Activated T-helper 2 cell treated with anti-CD3 and anti-CD28 coated beads, Interferon-gamma antibody, Interleukin-2, Interleukin-4, amounts not matched to agents 10 μg/mL and 5 μg/mL and 100 μg/mL, durations not matched to agents 14 hours and 24 hours and 36 hours (primary cell): Measurements from ENCODE around the gene METTL15. TPM values are rescaled to one million over a fixed set of nuclear protein-coding genes. Genes with fewer than 3 reads are reported as not detected.
"Not testable (repeated sequence)": the region's sequence is repeated elsewhere in the genome, so short reads cannot be mapped to it uniquely, and the experiment has no call there.

Source experiments
- DNase-seq: peaks from one replicate; pipeline ENCODE4 v3.0.0; 2021; ENCODE audit warnings: low spot score
- H3K27ac Mint-ChIP-seq: one replicate; pipeline ENCODE4 v1.8.0; 2021; ENCODE audit warnings: mixed read lengths
- H3K27me3 Mint-ChIP-seq: one replicate; pipeline ENCODE4 v1.8.0; 2021; ENCODE audit warnings: low read depth, mixed read lengths
- H3K36me3 Mint-ChIP-seq: one replicate; pipeline ENCODE4 v1.8.0; 2021; ENCODE audit warnings: low read depth, mixed read lengths
- H3K4me1 Mint-ChIP-seq: one replicate; pipeline ENCODE4 v1.8.0; 2021; ENCODE audit warnings: low read depth, mixed read lengths
- H3K4me3 Mint-ChIP-seq: one replicate; pipeline ENCODE4 v1.8.0; 2021; ENCODE audit warnings: low read depth, mild to moderate bottlenecking, moderate library complexity, mixed read lengths
- H3K9me3 Mint-ChIP-seq: one replicate; pipeline ENCODE4 v1.8.0; 2021; ENCODE audit warnings: mixed read lengths
- intact Hi-C: fragments of 100-400 bp; cut with micrococcal nuclease; formaldehyde crosslinking; loops from one replicate; pipeline ENCODE4 v1.15.1; 2023
- total RNA-seq: library from RNA; stranded (reverse); gene quantifications from 2 replicates; pipeline ENCODE4 v1.2.3, GENCODE V29; 2022

The METTL15 gene
- total RNA-seq, 1 donor from 2014 or later, result 17.4 TPM

DNA sequence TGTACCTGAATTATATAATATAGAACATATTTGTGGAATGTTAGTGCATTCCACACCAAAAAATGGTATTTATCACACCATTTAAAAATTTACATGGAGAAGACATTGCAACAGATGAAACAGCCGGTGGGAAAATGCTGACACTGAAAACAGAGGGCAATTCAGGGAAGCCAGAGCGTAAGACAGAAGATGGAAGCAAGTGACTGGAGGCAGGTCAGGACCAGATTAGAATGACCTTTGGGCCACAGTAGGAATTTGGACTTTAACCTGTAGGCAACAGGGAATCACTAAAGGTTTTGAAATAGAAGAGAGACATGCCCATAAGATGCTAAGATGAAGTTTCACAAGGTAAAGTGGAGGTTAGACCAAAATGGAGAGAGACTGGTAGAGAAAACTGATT is 60.5 kb downstream of the METTL15 start:
- Mint-ChIP-seq H3K36me3 (peaks cover 10% of the 10 kb centered on the region), H3K27ac (no peak overlapping the region), H3K27me3 (no peaks in the 10 kb centered on the region), H3K4me3 (no peak overlapping the region), H3K9me3 (peaks cover 6% of the 10 kb centered on the region), H3K4me1 (peaks cover 6% of the 10 kb centered on the region)
- intact Hi-C loops, result no loop called here
- no peak for DNase-seq

DNA sequence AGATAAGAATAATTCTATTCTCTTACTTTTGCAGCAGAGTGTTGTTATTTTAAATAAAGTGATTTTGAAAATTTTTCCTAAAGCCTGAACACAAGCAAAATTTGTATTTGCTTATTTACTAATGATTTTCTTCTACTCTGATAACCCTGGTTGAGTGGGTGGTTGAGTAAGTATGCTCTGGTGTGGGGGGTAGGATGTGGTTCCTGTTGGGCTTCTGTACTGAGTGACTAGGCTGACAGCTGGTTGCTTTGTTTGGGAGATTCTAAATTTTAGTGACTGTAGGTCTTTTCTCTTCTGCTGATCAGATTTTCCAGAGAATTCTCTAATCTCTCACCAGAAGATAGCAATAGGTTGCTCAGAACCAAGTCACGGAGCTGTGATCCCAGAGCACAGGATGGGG is 61.6 kb downstream of the METTL15 start:
- peaks cover 6% of the 10 kb centered on the region for H3K9me3 Mint-ChIP-seq
- H3K27ac Mint-ChIP-seq, result no peak overlapping the region
- no peaks in the 10 kb centered on the region for H3K27me3 Mint-ChIP-seq
- no peak for DNase-seq
- H3K4me3 Mint-ChIP-seq, result no peak overlapping the region
- H3K36me3 Mint-ChIP-seq, result peaks cover 14% of the 10 kb centered on the region
- H3K4me1 Mint-ChIP-seq, result peaks cover 6% of the 10 kb centered on the region
- intact Hi-C loops, result no loop called here

DNA sequence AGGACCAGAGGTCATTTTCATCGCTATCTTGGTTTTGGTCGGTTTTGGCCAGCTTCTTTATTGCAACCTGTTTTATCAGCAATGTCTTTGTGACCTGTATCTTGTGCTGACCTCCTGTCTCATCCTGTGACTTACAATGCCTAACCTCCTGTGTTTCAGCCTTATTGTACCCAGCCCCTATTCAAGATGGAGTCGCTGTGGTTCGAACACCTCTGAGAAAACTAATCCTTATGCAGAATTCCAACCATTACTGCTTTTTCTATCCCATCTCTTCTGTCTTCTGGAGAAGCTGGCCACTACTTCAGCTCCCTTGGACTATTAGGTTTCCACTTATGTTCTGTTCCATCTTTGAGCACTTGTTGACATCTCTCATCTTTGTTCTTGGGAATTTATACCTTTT is 62.6 kb downstream of the METTL15 start:
- Mint-ChIP-seq H3K27me3 (no peaks in the 10 kb centered on the region), H3K4me3 (no peak overlapping the region), H3K36me3 (peaks cover 18% of the 10 kb centered on the region), H3K9me3 (peaks cover 8% of the 10 kb centered on the region), H3K4me1 (peaks cover 6% of the 10 kb centered on the region), H3K27ac (no peak overlapping the region)
- intact Hi-C loops, result no loop called here
- DNase-seq, result no peak

DNA sequence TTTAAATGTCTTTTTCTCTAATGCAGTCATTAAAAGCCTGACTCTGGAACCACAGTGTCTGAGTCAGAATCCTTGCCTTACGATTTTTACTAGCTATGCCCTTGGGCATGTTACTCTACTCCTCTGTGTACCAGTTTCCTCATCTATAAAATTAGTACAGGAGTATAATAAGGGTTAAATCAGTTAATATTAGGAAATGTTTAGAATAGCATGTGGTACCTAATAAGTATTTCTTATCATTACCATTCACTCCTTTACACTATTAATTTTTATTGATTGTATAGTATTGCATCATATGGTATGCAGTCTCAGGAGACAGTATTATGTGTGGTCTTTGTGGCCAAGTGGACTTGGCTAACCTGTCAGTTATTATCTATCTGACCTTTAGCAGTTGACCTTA is 68.2 kb downstream of the METTL15 start:
- no peak for DNase-seq
- Mint-ChIP-seq H3K4me3 (no peak overlapping the region), H3K36me3 (peaks cover 16% of the 10 kb centered on the region), H3K27ac (no peak overlapping the region), H3K4me1 (no peaks in the 10 kb centered on the region), H3K27me3 (no peaks in the 10 kb centered on the region), H3K9me3 (peaks cover 5% of the 10 kb centered on the region)
- intact Hi-C loops, result no loop called here

DNA sequence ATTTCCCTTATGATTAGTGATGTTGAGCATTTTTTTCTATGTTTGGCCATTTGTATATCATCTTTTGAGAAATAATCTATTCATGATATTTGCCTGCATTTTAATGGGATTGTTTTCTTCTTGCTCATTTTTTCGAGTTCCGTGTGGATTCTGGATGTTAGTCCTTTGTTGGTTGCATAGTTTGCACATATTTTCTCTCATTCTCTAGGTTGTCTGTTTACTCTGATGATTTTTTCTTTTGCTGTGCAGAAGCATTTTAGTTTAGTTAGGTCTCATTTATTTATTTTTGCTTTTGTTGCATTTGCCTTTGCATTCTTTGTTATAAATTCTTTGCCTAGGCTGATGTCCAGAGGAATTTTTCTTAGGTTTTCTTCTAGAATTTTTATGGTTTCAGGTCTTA is 87.3 kb downstream of the METTL15 start:
- peaks cover 4% of the 10 kb centered on the region for H3K9me3 Mint-ChIP-seq
- no peaks in the 10 kb centered on the region for H3K27me3 Mint-ChIP-seq
- H3K4me3 Mint-ChIP-seq, result no peak overlapping the region
- no peak for DNase-seq
- no peak overlapping the region for H3K27ac Mint-ChIP-seq
- intact Hi-C loops, result no loop called here
- H3K36me3 Mint-ChIP-seq, result peaks cover 18% of the 10 kb centered on the region
- no peaks in the 10 kb centered on the region for H3K4me1 Mint-ChIP-seq

DNA sequence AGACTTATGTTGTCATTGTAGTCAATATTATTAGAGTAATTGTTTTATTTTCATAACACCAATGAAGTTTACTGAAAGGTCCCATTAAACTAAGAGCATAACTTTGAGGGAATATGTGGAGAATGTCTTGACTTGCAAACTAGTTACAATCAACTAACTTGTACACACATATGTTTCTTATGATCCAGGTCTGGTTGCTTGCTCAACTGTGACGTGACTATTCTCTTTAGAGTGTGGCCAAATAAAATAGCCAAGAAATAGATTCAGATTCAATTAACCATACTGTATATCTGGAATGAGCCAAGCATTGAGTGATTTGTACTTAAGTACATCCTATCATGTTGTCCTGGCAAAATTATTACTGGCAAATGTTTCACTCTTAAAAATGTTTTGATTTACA is 101.7 kb downstream of the METTL15 start:
- Mint-ChIP-seq H3K27me3 (no peaks in the 10 kb centered on the region), H3K27ac (no peak overlapping the region), H3K4me3 (no peak overlapping the region), H3K4me1 (no peaks in the 10 kb centered on the region), H3K36me3 (peaks cover 21% of the 10 kb centered on the region), H3K9me3 (peaks cover 2% of the 10 kb centered on the region)
- intact Hi-C loops, result no loop called here
- no peak for DNase-seq

DNA sequence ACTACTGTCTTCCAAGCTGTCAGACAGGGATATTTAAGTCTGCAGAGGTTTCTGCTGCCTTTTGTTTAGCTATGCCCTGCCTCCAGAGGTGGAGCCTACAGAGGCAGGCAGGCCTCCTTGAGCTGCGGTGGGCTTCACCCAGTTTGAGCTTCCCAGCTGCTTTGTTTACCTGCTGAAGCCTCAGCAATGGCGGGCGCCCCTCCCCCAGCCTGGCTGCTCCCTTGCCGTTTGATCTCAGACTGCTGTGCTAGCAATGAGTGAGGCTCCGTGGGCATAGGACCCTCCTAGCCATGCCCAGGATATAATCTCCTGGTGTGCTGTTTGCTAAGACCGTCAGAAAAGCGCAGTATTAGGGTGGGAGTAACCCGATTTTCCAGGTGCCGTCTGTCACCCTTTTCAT is 113.9 kb downstream of the METTL15 start:
- H3K9me3 Mint-ChIP-seq, result peaks cover 14% of the 10 kb centered on the region
- H3K27ac Mint-ChIP-seq, DNase-seq, H3K27me3 Mint-ChIP-seq, H3K36me3 Mint-ChIP-seq, H3K4me3 Mint-ChIP-seq, H3K4me1 Mint-ChIP-seq, intact Hi-C loops: not testable (repeated sequence)

DNA sequence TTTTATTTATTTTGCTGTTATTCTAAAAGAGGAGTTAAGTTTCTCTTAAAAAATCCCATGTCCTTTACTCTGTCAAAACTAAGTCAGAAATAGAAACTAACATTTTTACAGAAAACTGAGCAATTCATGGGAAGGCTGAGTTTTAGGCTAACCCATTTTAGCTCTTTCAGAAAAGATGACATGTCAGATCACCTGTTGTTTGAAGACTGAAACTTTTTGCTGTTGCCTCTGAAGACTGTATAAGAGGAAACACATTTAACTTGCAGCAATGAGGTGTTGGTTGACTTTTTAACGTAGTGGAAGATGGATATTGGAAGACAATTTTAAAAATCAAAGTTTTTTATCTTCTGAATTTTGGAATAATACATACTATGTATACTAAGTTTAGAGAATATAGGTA is 115.4 kb downstream of the METTL15 start:
- no peak for DNase-seq
- intact Hi-C loops, result no loop called here
- Mint-ChIP-seq H3K27ac (no peak overlapping the region), H3K9me3 (peaks cover 7% of the 10 kb centered on the region), H3K4me3 (no peak overlapping the region), H3K36me3 (peaks cover 4% of the 10 kb centered on the region), H3K27me3 (no peaks in the 10 kb centered on the region), H3K4me1 (peaks cover 6% of the 10 kb centered on the region)

DNA sequence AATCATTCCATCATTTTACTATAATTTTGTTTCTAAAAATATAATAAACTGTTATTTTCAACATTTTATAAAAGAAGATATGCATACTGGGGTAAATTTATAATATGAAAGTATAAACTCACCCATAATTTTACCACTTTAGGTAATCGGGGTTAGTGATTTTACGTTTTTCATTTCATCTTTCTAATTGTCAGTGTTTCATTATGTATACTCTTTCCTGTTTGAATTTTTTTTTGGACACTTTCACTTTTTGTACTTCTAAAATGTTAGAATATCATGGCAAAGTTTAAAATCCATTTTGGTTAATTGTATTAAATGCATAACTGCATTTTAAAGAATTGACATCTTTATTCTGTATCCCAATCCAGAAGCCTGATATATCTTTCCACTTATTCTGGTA is 115.8 kb downstream of the METTL15 start:
- H3K36me3 Mint-ChIP-seq, result peaks cover 4% of the 10 kb centered on the region
- H3K4me1 Mint-ChIP-seq, result peaks cover 6% of the 10 kb centered on the region
- no peak for DNase-seq
- H3K27me3 Mint-ChIP-seq, result no peaks in the 10 kb centered on the region
- no peak overlapping the region for H3K27ac Mint-ChIP-seq
- H3K9me3 Mint-ChIP-seq, result peaks cover 7% of the 10 kb centered on the region
- H3K4me3 Mint-ChIP-seq, result no peak overlapping the region
- intact Hi-C loops, result no loop called here

DNA sequence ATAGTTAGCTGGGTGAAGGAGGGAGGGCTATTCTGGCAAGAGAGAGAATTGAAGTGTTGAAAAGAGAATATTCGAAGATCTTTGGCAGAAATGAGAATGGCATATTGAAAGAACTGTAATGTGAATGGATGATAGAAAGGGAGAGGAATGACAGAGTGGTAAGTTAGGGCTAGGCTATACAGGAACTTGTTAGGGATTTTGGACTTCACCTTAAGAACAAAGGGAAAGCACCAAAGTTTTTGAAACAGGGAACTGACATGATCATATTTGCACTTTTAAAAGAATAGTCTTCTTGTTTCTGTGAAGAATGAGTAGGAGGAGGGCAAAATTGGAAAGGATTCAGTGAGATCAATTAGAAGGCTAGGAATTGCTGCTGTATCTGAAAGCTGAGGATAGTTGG is 119.3 kb downstream of the METTL15 start:
- no peak overlapping the region for H3K4me3 Mint-ChIP-seq
- H3K4me1 Mint-ChIP-seq, result peaks cover 6% of the 10 kb centered on the region
- no peak for DNase-seq
- intact Hi-C loops, result no loop called here
- no peaks in the 10 kb centered on the region for H3K36me3 Mint-ChIP-seq
- H3K27me3 Mint-ChIP-seq, result no peaks in the 10 kb centered on the region
- H3K27ac Mint-ChIP-seq, result no peak overlapping the region
- H3K9me3 Mint-ChIP-seq, result no peaks in the 10 kb centered on the region

DNA sequence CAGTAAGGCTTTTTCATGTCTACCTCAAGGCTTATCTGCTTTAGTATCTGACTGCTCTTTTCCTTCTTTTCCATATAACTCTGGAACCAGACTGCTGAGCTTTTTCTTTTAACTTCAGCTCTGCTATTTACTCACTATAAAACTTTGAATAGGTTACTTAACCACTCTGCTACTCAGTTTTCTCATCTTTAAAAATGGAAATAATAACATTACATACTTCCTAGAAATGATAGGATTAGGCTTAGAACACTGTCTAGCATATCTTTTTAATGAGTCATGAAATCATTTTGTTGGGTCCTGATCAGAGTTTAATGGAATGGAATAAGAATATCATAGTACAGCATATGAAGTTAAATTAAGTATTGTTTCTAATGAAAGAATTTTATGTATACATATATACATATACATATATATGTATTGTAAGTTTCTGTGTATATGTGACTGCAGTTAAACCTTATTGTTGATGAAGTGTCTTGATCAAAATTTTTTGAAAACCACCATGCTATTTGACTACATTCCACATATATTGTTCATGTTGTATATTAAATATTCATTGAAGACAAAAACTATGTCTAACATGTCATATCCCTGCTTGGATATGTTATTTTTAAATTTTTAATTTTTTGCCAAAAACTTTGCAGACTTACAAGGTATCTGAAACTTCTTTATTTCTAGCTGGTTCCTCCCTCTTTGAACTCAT is 120.2 kb downstream of the METTL15 start:
- H3K27ac Mint-ChIP-seq, result no peak overlapping the region
- H3K9me3 Mint-ChIP-seq, result no peaks in the 10 kb centered on the region
- no peak overlapping the region for H3K4me3 Mint-ChIP-seq
- intact Hi-C loops, result no loop called here
- peaks cover 6% of the 10 kb centered on the region for H3K4me1 Mint-ChIP-seq
- DNase-seq, result no peak
- no peaks in the 10 kb centered on the region for H3K36me3 Mint-ChIP-seq
- H3K27me3 Mint-ChIP-seq, result no peaks in the 10 kb centered on the region

DNA sequence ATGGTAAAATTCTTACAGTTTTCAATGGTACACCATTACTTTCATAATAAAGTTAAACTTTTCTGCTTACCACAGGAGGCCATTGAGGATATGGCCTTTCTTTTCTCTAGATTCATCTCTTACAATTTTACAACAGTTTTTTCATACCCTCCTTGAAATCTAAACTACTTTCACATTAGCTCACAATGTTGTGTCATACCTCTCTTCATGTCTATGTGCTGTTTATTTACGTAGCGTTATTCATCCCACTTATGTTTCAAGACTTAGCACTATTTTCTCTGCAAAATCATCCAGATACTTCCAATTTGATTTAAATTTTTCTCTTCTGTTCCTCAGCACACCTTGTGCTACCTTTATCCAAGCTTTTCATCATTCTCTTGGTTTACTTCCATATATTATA is 123.3 kb downstream of the METTL15 start:
- no peak overlapping the region for H3K27ac Mint-ChIP-seq
- H3K4me3 Mint-ChIP-seq, result no peak overlapping the region
- H3K36me3 Mint-ChIP-seq, result peaks cover 1% of the 10 kb centered on the region
- no peaks in the 10 kb centered on the region for H3K27me3 Mint-ChIP-seq
- DNase-seq, result no peak
- H3K4me1 Mint-ChIP-seq, result peaks cover 3% of the 10 kb centered on the region
- no peaks in the 10 kb centered on the region for H3K9me3 Mint-ChIP-seq
- intact Hi-C loops, result no loop called here

DNA sequence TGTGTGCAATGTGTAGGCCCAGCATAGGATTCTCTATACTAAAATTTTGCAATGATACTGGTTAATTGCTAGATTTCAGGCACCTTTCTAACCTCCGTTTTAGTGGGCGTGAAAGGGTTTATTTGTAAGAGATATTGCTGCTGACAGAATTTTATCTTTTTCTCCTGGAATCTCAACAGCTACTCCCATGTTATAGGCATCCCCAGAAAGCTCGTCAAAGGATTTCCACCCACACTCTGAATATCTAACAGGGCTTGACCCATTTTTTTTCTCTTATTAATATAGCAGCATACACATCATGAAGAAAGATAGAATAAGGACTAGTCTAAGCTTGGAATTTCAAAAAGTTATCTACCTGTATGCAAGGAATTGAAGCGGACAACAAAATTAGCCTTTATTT is 124.5 kb downstream of the METTL15 start:
- peaks cover 4% of the 10 kb centered on the region for H3K36me3 Mint-ChIP-seq
- no peaks in the 10 kb centered on the region for H3K27me3 Mint-ChIP-seq
- DNase-seq, result no peak
- H3K27ac Mint-ChIP-seq, result no peak overlapping the region
- H3K4me1 Mint-ChIP-seq, result no peaks in the 10 kb centered on the region
- no peak overlapping the region for H3K4me3 Mint-ChIP-seq
- H3K9me3 Mint-ChIP-seq, result no peaks in the 10 kb centered on the region
- intact Hi-C loops, result no loop called here

DNA sequence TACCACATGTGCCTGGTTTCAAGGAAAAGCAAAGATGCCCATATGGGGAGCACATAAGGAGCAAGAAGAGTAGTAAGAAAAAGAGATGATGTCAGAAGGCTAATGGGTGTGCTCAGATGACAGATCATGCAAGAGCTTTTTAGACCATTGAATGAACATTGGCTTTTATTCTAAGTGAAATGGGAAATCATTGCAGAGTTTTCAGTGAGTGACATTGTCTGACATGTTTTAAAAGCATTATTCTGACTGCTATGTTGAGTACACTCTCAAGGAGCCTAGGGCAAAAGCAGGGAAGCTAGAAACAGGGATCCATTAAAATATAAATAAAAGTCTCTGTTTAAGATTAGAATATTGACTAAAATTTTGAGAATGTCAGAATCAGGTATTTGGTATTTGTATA is 133.6 kb downstream of the METTL15 start:
- intact Hi-C loops, result no loop called here
- Mint-ChIP-seq H3K27ac (no peak overlapping the region), H3K4me1 (peaks cover 2% of the 10 kb centered on the region), H3K9me3 (peaks cover 4% of the 10 kb centered on the region), H3K36me3 (peaks cover 4% of the 10 kb centered on the region), H3K27me3 (no peaks in the 10 kb centered on the region), H3K4me3 (no peak overlapping the region)
- DNase-seq, result no peak
